K562 (cell line): ENCODE measurements around the gene SOX12. TPM values are rescaled to one million over a fixed set of nuclear protein-coding genes. Genes with fewer than 3 reads are reported as not detected.

Source experiments
- COPS2 ChIP-seq: fragments of 450-650 bp; conservative IDR thresholded peaks from 2 replicates; pipeline ENCODE4 v1.6.1; 2016; ENCODE audit warnings: mild to moderate bottlenecking, moderate library complexity
- FOXK2 ChIP-seq, 2 experiments: fragments of 450-650 bp; IDR thresholded peaks in 1 of 2; conservative IDR thresholded peaks in 1 of 2; 2 replicates each; pipeline ENCODE4 v1.6.1; 2016; ENCODE audit warnings: low read depth in 2 of 2, mild to moderate bottlenecking in 1 of 2
- HEY1 ChIP-seq: fragments of 250-450 bp; sonication (Bioruptor Pico); IDR thresholded peaks from 2 replicates; pipeline ENCODE4 v1.5.0; 2020; ENCODE audit warnings: mild to moderate bottlenecking, moderate library complexity, borderline replicate concordance
- HNRNPLL ChIP-seq: fragments of 200-400 bp; formaldehyde crosslinking; IDR thresholded peaks from 2 replicates; pipeline ENCODE4 v1.6.1; 2017; ENCODE audit warnings: low read length, low read depth, mild to moderate bottlenecking; ENCODE audit not compliant: poor library complexity, severe bottlenecking
- NCOA2 ChIP-seq, 2 experiments: fragments of 450-650 bp; IDR thresholded peaks; 2 replicates each; pipeline ENCODE4 v1.6.1; 2018; ENCODE audit warnings: mild to moderate bottlenecking in 2 of 2, moderate library complexity in 1 of 2; ENCODE audit not compliant: partially characterized antibody in 2 of 2
- NFATC3 ChIP-seq: fragments of 450-650 bp; IDR thresholded peaks from 2 replicates; pipeline ENCODE4 v1.6.1; 2017; ENCODE audit warnings: mild to moderate bottlenecking
- POU5F1 ChIP-seq: fragments of 150-350 bp; IDR thresholded peaks from 2 replicates; pipeline ENCODE4 v1.6.1; 2014; ENCODE audit warnings: borderline replicate concordance, low read length, low read depth, mild to moderate bottlenecking; ENCODE audit not compliant: partially characterized antibody
- SMARCC2 ChIP-seq: fragments of 450-650 bp; IDR thresholded peaks from 2 replicates; pipeline ENCODE4 v1.6.1; 2017; ENCODE audit warnings: antibody characterized with exemption, moderate library complexity, mild to moderate bottlenecking, low read depth
- TAF1 ChIP-seq: IDR thresholded peaks from 2 replicates; pipeline ENCODE4 v1.6.1; 2011; ENCODE audit warnings: mild to moderate bottlenecking, low read length, moderate library complexity; ENCODE audit not compliant: insufficient read depth, control insufficient read depth, severe bottlenecking; ENCODE audit errors: extremely low read depth
- TOE1 ChIP-seq, 2 experiments: fragments of 450-650 bp in 1 of 2; sonication (generic) in 1 of 2; formaldehyde crosslinking in 1 of 2; IDR thresholded peaks; 2 replicates each; pipeline versions ENCODE4 v1.7.1 to v1.8.0; 2016 to 2022; ENCODE audit warnings: borderline replicate concordance in 2 of 2, mild to moderate bottlenecking in 2 of 2, antibody characterized with exemption in 1 of 2, inconsistent platforms in 1 of 2, low read depth in 1 of 2, missing genetic modification reagents in 1 of 2, moderate library complexity in 1 of 2
- YBX1 ChIP-seq: fragments of 450-650 bp; IDR thresholded peaks from 2 replicates; pipeline ENCODE4 v1.7.1; 2016; ENCODE audit warnings: mild to moderate bottlenecking
- ZNF217 ChIP-seq: sonication (generic); formaldehyde crosslinking; IDR thresholded peaks from 2 replicates; pipeline ENCODE4 v1.8.0; 2022; ENCODE audit warnings: mild to moderate bottlenecking, missing genetic modification reagents
- ZNF696 ChIP-seq: fragments of 250-450 bp; sonication (Bioruptor Pico); conservative IDR thresholded peaks from 2 replicates; pipeline ENCODE4 v1.4.0; 2020; ENCODE audit warnings: mild to moderate bottlenecking, moderate library complexity
- polyA plus RNA-seq, 8 experiments: library from polyadenylated mRNA; depleted of rRNA in 4 of 8; stranded (reverse) in 5 of 8; unstranded in 3 of 8; fragments of >200 nt; fragmentation: Nextera tagmentation in 2 of 8; fragmentation: Illumina TruSeq in 1 of 8; extraction: Ambion mirVana in 2 of 8; extraction: Trizol in 1 of 8; gene quantifications; 2 replicates each; pipeline versions ENCODE4 v1.2.1 to v1.2.3, GENCODE V29; 2011 to 2014; ENCODE audit warnings: inconsistent platforms in 1 of 8, missing spikeins in 1 of 8
- total RNA-seq, 7 experiments: library from RNA; depleted of rRNA in 6 of 7; stranded (reverse); fragments of >200 nt in 6 of 7; fragmentation: Illumina TruSeq in 2 of 7; extraction: Trizol in 2 of 7; gene quantifications; 2 replicates each; pipeline versions ENCODE4 v1.2.1 to v1.2.3, GENCODE V29; 2011 to 2021; ENCODE audit warnings: low replicate concordance in 1 of 7
- TF ChIP-seq, protein P1 (sequence below): fragments of 250-450 bp; sonication (Bioruptor Pico); IDR thresholded peaks from 2 replicates; pipeline ENCODE4 v1.8.0; 2022; ENCODE audit warnings: inconsistent platforms
- TF ChIP-seq, protein P2 (sequence below): fragments of 250-450 bp; sonication (Bioruptor Pico); IDR thresholded peaks from 2 replicates; pipeline ENCODE4 v1.4.0; 2020; ENCODE audit warnings: borderline replicate concordance
- TF ChIP-seq, protein P3 (sequence below): fragments of 450-650 bp; conservative IDR thresholded peaks from 2 replicates; pipeline ENCODE4 v1.6.1; 2016; ENCODE audit warnings: missing genetic modification characterization, low read depth, mild to moderate bottlenecking, missing compliant biosample characterization, moderate library complexity
- TF ChIP-seq, protein P4 (sequence below): IDR thresholded peaks from 2 replicates; pipeline ENCODE4 v1.6.1; 2011; ENCODE audit not compliant: insufficient read length; ENCODE audit errors: extremely low read depth
- TF ChIP-seq, protein P5 (sequence below): sonication (generic); formaldehyde crosslinking; IDR thresholded peaks from 2 replicates; pipeline ENCODE4 v1.8.0; 2022; ENCODE audit warnings: mild to moderate bottlenecking, missing genetic modification reagents

The SOX12 gene
- total and polyA plus RNA-seq, 9 of the 15 experiments (the other 6 are each of a cell fraction or from before 2014, with no cell fraction given), result 0.42 to 26.3 (median 2.6) TPM

DNA sequence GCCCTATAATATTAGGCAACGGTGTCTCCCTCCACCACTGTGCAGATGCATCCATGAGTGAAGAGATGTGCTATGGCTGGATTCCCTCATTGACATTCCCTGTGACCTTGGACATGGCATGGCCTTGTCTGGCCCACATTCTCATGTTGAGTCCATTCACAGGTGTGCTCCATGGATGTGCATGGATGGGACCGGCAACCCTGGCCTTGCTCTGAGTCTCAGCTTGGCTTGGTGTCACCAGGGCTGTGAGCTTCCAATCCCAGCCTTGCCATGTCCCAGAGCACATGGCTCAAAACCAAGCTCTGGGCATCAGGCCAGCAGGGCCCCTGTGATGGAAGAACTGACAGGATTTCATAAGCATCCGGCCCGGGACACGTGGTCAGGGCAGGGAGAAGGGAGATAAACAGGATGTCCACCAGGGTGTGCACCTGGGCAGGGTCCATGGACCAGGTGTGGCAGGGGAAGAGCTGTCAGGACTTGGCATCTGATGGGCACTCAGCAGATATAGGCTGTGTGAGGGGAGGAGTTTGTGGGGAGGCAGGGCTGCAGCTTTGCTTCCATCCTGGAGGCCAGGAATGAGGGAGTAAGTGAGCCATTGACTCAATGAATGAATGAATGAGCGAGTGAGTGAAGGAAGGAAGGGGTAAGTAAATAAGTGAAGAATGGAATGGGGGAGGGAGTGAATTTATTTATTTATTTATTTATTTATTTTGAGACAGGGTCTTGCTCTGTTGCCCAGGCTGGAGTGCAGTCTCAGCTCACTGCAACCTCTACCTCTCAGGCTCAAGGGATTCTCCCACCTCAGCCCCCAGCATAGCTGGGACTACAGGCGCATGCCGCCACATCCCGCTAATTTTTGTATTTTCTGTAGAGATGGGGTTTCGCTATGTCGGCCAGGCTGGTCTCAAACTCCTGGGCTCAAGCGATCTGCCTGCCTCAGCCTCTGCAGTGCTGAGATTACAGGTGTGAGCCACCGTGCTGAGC is 37.2 kb downstream of the SOX12 start (continued):
- TF ChIP-seq, protein P1, sequence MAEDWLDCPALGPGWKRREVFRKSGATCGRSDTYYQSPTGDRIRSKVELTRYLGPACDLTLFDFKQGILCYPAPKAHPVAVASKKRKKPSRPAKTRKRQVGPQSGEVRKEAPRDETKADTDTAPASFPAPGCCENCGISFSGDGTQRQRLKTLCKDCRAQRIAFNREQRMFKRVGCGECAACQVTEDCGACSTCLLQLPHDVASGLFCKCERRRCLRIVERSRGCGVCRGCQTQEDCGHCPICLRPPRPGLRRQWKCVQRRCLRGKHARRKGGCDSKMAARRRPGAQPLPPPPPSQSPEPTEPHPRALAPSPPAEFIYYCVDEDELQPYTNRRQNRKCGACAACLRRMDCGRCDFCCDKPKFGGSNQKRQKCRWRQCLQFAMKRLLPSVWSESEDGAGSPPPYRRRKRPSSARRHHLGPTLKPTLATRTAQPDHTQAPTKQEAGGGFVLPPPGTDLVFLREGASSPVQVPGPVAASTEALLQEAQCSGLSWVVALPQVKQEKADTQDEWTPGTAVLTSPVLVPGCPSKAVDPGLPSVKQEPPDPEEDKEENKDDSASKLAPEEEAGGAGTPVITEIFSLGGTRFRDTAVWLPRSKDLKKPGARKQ (CRISPR knock-in tag), result no peak
- TF ChIP-seq TAF1, result no peak
- peak in 1 of 2 experiments; percentile 64; a peak in 2 of 4 replicates for TF ChIP-seq FOXK2 (conservative IDR thresholded peaks at IDR 0.05 in 1 of 2, IDR thresholded peaks at IDR 0.05 in 1 of 2; ENCODE audit: low read depth in 2 of 2)
- TF ChIP-seq, protein P2, sequence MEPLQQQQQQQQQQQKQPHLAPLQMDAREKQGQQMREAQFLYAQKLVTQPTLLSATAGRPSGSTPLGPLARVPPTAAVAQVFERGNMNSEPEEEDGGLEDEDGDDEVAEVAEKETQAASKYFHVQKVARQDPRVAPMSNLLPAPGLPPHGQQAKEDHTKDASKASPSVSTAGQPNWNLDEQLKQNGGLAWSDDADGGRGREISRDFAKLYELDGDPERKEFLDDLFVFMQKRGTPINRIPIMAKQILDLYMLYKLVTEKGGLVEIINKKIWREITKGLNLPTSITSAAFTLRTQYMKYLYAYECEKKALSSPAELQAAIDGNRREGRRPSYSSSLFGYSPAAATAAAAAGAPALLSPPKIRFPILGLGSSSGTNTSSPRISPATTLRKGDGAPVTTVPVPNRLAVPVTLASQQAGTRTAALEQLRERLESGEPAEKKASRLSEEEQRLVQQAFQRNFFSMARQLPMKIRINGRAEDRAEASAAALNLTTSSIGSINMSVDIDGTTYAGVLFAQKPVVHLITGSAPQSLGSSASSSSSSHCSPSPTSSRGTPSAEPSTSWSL (CRISPR knock-in tag), result 0 out of 2 replicates have a peak, but pooled peaks have one; percentile 36
- TF ChIP-seq POU5F1, result no peak
- no peak for TF ChIP-seq ZNF696 (CRISPR knock-in tag)
- no peak for TF ChIP-seq ZNF217 (CRISPR knock-in tag)
- TF ChIP-seq NCOA2 (IDR thresholded peaks at IDR 0.05; ENCODE audit: partially characterized antibody in 2 of 2), result no peak
- TF ChIP-seq TOE1 (IDR thresholded peaks at IDR 0.05; ENCODE audit: borderline replicate concordance), result no peak; the same call in 1 of the 2 replicates
- TF ChIP-seq TOE1 (CRISPR knock-in tag; IDR thresholded peaks at IDR 0.05; ENCODE audit: borderline replicate concordance, low read depth), result no peak
- TF ChIP-seq HNRNPLL, result no peak
- TF ChIP-seq SMARCC2, result no peak
- no peak for TF ChIP-seq YBX1
- no peak for TF ChIP-seq HEY1
- no peak for TF ChIP-seq COPS2
- TF ChIP-seq, protein P3, sequence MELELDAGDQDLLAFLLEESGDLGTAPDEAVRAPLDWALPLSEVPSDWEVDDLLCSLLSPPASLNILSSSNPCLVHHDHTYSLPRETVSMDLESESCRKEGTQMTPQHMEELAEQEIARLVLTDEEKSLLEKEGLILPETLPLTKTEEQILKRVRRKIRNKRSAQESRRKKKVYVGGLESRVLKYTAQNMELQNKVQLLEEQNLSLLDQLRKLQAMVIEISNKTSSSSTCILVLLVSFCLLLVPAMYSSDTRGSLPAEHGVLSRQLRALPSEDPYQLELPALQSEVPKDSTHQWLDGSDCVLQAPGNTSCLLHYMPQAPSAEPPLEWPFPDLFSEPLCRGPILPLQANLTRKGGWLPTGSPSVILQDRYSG (tag), result no peak; the same call in 1 of the 2 replicates
- TF ChIP-seq NFATC3, result no peak
- TF ChIP-seq, protein P4, sequence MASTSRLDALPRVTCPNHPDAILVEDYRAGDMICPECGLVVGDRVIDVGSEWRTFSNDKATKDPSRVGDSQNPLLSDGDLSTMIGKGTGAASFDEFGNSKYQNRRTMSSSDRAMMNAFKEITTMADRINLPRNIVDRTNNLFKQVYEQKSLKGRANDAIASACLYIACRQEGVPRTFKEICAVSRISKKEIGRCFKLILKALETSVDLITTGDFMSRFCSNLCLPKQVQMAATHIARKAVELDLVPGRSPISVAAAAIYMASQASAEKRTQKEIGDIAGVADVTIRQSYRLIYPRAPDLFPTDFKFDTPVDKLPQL, result no peak
- TF ChIP-seq, protein P5, sequence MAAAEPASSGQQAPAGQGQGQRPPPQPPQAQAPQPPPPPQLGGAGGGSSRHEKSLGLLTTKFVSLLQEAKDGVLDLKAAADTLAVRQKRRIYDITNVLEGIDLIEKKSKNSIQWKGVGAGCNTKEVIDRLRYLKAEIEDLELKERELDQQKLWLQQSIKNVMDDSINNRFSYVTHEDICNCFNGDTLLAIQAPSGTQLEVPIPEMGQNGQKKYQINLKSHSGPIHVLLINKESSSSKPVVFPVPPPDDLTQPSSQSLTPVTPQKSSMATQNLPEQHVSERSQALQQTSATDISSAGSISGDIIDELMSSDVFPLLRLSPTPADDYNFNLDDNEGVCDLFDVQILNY (CRISPR knock-in tag), result no peak
